ENCODE data around the gene MOSMO.

GRCh38 chr16:22031483-22032083 lies 23.7 kb downstream of the MOSMO start:
- TF ChIP-seq ZNF134 (CRISPR knock-in tag; conservative IDR thresholded peaks at IDR 0.05): no peak
- TF ChIP-seq, protein P1, sequence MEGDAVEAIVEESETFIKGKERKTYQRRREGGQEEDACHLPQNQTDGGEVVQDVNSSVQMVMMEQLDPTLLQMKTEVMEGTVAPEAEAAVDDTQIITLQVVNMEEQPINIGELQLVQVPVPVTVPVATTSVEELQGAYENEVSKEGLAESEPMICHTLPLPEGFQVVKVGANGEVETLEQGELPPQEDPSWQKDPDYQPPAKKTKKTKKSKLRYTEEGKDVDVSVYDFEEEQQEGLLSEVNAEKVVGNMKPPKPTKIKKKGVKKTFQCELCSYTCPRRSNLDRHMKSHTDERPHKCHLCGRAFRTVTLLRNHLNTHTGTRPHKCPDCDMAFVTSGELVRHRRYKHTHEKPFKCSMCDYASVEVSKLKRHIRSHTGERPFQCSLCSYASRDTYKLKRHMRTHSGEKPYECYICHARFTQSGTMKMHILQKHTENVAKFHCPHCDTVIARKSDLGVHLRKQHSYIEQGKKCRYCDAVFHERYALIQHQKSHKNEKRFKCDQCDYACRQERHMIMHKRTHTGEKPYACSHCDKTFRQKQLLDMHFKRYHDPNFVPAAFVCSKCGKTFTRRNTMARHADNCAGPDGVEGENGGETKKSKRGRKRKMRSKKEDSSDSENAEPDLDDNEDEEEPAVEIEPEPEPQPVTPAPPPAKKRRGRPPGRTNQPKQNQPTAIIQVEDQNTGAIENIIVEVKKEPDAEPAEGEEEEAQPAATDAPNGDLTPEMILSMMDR (IDR thresholded peaks at IDR 0.05 in 2 of 3, conservative IDR thresholded peaks at IDR 0.05 in 1 of 3; ENCODE audit: insufficient read depth in 2 of 3, low read depth in 1 of 3, low read length in 3 of 3): no peak
- no peak for TF ChIP-seq TCF3 (CRISPR knock-in tag; IDR thresholded peaks at IDR 0.05)
- TF ChIP-seq ASH1L (IDR thresholded peaks at IDR 0.05; ENCODE audit: borderline replicate concordance, low read depth, partially characterized antibody): no peak
